GM12878 (cell line): ENCODE results near the gene PRKAR1A. TPM values are rescaled to one million over a fixed set of nuclear protein-coding genes. Genes with fewer than 3 reads are reported as not detected.

Experiments used
- CEBPZ ChIP-seq: fragments of 150-350 bp; IDR thresholded peaks from 2 replicates; pipeline ENCODE4 v1.6.1; 2016; ENCODE audit warnings: low read depth, low read length
- MLLT1 ChIP-seq: fragments of 450-650 bp; IDR thresholded peaks from 2 replicates; pipeline ENCODE4 v1.6.1; 2016; ENCODE audit warnings: mild to moderate bottlenecking
- RAD51 ChIP-seq: fragments of 450-650 bp; IDR thresholded peaks from 2 replicates; pipeline ENCODE4 v1.6.1; 2016; ENCODE audit warnings: moderate library complexity, mild to moderate bottlenecking, inconsistent platforms
- REST ChIP-seq: IDR thresholded peaks from 2 replicates; pipeline ENCODE4 v1.6.1; 2012; ENCODE audit warnings: mild to moderate bottlenecking, low read depth, low read length
- SRF ChIP-seq, 2 experiments: IDR thresholded peaks; 2 replicates each; pipeline ENCODE4 v1.6.1; 2011; ENCODE audit warnings: low read depth in 2 of 2, low read length in 2 of 2, mild to moderate bottlenecking in 1 of 2, moderate library complexity in 1 of 2
- SUZ12 ChIP-seq: fragments of 200-600 bp; sonication (generic); IDR thresholded peaks from one replicate; pipeline ENCODE4 v1.6.1; 2018; ENCODE audit warnings: antibody characterized with exemption, mild to moderate bottlenecking; ENCODE audit not compliant: unreplicated experiment
- polyA plus RNA-seq, 11 experiments: library from polyadenylated mRNA; depleted of rRNA in 4 of 11; unstranded in 6 of 11; stranded (reverse) in 5 of 11; fragments of >200 nt; fragmentation: Nextera tagmentation in 4 of 11; fragmentation: Illumina TruSeq in 1 of 11; extraction: Ambion mirVana in 4 of 11; extraction: Trizol in 1 of 11; gene quantifications; 1 replicate in 1 of 11; 2 replicates in 10 of 11; pipeline versions ENCODE4 v1.2.1 to v1.2.3, GENCODE V29; 2011 to 2016; ENCODE audit warnings: inconsistent platforms in 2 of 11, missing spikeins in 2 of 11, low read depth in 1 of 11
- total RNA-seq, 4 experiments: library from RNA; depleted of rRNA in 3 of 4; stranded (reverse); fragments of >200 nt in 3 of 4; fragmentation: Illumina TruSeq in 1 of 4; extraction: Trizol in 1 of 4; gene quantifications; 2 replicates each; pipeline versions ENCODE4 v1.2.1 to v1.2.3, GENCODE V29; 2013 to 2021

The PRKAR1A gene
- total and polyA plus RNA-seq, 10 of the 15 experiments (the other 5 are each of a cell fraction or from before 2014, with no cell fraction given), result 29.1 to 200 (median 125) TPM

- TF ChIP-seq RAD51, result no peak
- TF ChIP-seq SUZ12, result no peak
- TF ChIP-seq CEBPZ, result no peak
- no peak for TF ChIP-seq MLLT1
- no peak for TF ChIP-seq SRF (IDR thresholded peaks at IDR 0.05; ENCODE audit: low read depth in 2 of 2, low read length in 2 of 2)
- TF ChIP-seq REST, result no peak
- TF ChIP-seq, all 136 proteins: peak for 0
Measured at GRCh38 chr17:68501074-68501473, 11.2 kb upstream of the PRKAR1A start (continued).
